GM18508 (cell line): ENCODE measurements around the gene PCGF1.
"Not testable (repeated sequence)": the region's sequence is repeated elsewhere in the genome, so short reads cannot be mapped to it uniquely, and the experiment has no call there.

Experiments used
- ATAC-seq: cut with Tn5 transposase; IDR thresholded peaks from one replicate; pipeline ENCODE4 v1.9.1; 2021; ENCODE audit warnings: moderate number of reproducible peaks; ENCODE audit not compliant: insufficient read depth, unreplicated experiment

The PCGF1 gene

DNA sequence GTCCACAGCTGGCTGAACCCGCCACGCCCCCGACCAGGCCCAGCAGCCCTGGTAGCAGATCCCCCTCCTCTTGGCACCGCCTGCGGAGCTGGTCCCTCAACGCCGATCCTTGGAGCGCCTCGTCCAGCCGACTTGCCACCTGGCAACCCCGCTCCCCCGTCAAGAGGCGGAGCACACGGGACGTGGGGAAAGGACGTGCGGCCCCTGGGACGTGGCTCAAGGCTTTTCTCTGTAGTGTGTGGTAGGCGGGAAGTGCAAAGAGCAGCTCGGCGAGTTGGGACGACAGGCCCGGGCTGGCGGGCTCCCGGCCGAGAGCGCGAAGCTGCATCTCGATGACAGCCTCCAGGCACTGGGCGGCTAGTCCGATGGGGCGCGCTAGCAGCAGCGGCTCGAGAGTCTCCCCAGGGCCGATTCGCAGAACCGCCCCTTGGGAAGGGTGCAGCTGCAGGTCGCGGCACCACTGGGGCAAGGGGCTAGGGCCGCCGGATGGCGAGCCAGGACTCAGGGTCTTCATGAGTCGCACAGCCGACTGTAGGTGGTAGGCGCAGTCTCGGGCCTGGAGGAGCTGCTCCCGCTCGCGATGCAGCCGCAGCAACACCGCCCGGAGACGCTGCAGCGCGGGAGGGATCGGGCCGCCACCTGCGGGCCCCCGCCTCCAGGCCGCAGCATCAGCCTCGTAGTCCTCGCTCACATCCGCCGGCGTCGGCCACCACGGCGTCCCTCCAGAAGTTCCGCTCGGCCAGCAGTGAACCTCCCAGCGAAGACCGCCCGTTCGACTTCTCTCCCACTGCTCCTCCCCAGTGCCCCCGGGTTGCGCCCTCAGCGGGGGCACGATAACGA, 25.3 kb downstream of the PCGF1 start:
- ATAC-seq, result peak; percentile 34

DNA sequence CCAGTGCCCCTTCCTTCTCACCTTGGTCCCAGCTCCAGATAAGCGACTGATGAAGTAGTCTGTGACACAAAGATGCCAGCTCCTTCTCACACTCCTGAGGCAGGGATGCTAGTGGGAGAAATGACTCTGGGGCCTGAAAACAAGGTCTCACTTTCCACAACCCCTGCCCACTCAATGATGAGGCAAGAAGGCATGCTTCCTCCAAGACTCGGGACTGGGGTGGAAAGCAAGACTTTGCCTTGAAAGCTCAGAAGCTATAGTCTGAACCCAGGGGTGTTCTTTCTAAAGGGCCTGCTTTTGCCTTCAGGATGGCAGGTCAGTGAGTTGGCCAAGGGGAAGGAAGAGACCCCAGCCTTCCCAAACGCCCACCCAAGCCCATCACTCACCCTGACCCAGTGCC, 26.1 kb downstream of the PCGF1 start:
- no peak for ATAC-seq

GRCh38 chr2:74474899-74475298, 32.6 kb downstream of the PCGF1 start:
- ATAC-seq, result no peak

DNA sequence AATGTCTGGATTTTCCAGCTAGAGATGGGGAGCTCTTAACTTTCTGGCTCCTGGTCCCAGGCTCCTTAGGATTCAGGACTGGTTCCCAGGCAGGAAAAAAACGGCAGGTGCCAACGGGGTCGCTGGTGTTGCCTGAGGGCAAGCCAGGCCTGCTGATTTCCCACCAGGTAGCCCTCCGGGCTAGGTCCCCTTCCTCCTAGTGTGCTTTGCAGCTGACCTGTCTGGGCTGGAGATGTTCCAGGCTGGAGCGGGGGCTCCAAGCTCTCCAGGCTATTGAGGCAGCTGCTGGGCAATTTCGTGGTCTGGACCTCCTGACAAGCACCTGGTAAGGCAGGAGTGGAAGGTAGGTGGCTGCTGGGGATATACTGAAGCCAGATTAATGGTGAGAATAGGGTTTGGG, 33.0 kb downstream of the PCGF1 start:
- no peak for ATAC-seq

GRCh38 chr2:74472945-74473258, 34.6 kb downstream of the PCGF1 start:
- no peak for ATAC-seq

DNA sequence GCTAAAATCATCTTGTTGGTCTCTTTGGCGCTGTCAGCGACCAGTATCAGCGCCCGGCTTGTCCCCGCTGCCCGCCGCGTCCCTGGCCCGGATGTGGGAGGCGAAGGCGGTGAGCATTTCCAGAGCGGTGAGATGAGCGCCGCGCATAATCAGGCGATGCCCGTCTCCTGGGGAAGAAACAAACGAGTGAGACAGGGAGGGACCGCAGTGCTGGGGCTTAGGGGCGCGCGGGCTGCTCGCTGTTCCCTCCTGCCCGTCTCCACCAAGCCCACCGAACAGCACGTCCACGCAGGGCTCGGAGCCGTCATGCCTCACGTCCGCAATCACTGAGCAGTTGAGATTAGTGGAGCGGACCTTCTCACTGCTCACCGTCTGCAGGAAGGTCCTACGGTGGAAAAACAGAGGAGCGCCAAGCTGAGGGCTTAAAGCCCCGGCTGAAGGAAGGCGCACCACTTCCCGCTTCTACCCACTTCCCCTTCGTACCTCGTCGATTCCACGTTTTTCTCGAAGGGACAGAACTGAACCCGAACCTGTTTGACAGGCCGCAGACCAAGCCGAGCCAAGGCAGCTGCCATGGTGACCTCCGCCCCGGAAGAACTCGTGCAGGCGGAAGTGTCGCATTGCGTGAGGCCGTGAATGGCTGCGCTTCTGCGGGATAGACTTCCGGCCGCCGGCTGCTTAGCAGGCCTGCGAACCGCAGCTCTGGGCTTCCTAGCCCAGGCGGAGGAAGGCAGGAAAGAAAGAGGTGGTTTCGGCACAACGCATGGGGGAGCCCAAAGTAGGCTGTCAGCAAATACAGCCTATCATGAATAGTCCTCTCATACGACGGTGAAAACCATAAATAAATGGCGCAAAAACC, 35.2 kb downstream of the PCGF1 start, which contains the start of gene MRPL53:
MRPL53 (minus strand) TSS at position 595 of the 859 bp plus-strand sequence; CDS start at position 575, 20 bp downstream.
- ATAC-seq, result peak; percentile 58

DNA sequence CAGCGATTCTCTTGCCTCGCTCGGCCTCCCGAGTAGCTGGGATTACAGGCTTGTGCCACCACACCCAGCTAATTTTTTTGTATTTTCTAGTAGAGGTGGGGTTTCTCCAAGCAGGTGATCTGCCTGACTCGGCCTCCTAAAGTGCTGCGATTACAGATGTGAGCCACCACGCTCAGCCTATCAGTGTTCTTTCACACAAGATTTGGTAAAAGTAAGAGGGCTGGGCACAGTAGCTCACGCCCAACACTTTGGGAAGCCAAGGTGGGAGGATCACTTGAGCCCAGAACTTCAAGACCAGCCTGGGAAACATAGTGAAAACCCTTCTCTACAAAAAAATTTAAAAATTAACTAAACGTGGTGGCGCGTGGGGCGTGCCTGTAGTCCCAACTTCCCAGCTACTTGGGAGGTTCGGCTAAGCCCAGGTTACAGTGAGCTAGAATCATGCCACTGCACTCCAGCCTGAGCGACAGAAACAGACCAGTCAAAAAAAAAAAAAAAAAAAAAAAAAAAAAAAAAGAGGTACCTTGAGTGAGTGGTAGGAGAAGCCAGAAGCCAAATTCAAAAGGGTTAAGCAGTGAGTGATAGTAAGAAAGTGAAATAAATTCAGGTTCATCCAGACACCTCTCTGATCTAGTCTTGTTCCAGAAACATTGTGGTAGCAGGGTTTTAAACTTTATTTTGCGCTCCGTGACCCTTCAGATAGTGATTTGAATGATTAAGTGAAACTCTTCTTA, 36.0 kb downstream of the PCGF1 start:
- no peak for ATAC-seq

DNA sequence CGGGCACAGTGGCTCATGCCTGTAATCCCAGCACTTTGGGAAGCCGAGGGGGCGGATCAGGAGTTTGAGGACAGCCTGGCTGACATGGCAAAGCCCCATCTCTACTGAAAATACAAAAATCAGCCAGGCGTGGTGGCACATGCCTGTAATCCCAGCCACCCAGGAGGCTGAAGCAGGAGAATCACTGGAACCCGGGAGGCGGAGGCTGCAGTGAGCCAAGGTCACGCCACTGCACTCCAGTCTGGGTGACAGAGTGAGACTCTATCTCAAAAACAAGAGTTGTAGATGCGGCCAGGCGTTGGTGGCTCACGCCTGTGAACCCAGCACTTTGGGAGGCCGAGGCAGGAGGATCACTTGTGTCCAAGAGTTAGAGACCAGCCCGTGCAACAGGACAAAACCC, 36.8 kb downstream of the PCGF1 start:
- not testable (repeated sequence) for ATAC-seq

DNA sequence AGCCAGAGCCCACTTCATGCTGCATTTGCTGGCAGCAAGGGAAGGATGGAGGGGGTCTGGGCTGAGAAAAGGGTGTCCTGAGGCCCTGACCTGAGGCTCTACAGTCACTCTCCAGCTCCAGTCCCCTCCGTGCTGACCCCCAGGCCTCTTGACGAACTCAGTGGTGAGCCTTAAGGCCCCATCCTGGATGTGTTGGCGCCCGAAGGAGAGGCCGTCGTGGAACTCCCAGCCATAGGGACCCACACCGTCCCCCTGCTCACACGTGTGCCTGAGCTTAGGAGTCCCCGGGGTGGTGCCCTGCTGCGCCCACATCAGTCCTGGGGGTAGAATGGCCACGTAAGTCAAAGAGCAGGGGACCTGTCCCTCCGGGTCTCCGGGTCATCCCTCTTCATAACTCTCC, 43.1 kb downstream of the PCGF1 start:
- no peak for ATAC-seq

GRCh38 chr2:74462786-74463105, 44.7 kb downstream of the PCGF1 start:
- ATAC-seq, result no peak

GRCh38 chr2:74462054-74462785, 45.3 kb downstream of the PCGF1 start:
- no peak for ATAC-seq

- no peak for ATAC-seq
Measured at GRCh38 chr2:74461187-74462053, 46.1 kb downstream of the PCGF1 start.

GRCh38 chr2:74460187-74460586, 47.3 kb downstream of the PCGF1 start:
- not testable (repeated sequence) for ATAC-seq

DNA sequence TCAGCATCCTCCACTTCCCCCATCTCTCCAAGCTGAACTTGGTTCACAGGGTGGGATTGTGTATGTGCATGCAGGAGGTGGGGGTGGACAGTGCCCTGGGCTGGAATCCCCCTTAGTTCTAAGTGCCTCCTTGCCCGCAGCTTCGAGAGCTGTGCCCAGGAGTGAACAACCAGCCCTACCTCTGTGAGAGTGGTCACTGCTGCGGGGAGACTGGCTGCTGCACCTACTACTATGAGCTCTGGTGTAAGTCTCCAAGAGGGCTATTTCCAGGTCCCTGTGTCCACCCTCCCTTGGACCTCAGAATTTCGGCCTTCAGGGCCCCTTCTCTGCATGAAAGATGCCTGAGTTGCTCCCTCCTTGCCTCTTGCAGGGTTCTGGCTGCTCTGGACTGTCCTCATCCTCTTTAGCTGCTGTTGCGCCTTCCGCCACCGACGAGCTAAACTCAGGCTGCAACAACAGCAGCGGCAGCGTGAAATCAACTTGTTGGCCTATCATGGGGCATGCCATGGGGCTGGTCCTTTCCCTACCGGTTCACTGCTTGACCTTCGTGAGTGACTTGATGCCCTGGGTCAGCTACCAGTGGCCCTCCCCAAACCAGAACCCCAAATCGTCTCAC, 47.9 kb downstream of the PCGF1 start:
- ATAC-seq, result not testable (repeated sequence)

GRCh38 chr2:74458938-74459363, 48.5 kb downstream of the PCGF1 start:
- no peak for ATAC-seq

DNA sequence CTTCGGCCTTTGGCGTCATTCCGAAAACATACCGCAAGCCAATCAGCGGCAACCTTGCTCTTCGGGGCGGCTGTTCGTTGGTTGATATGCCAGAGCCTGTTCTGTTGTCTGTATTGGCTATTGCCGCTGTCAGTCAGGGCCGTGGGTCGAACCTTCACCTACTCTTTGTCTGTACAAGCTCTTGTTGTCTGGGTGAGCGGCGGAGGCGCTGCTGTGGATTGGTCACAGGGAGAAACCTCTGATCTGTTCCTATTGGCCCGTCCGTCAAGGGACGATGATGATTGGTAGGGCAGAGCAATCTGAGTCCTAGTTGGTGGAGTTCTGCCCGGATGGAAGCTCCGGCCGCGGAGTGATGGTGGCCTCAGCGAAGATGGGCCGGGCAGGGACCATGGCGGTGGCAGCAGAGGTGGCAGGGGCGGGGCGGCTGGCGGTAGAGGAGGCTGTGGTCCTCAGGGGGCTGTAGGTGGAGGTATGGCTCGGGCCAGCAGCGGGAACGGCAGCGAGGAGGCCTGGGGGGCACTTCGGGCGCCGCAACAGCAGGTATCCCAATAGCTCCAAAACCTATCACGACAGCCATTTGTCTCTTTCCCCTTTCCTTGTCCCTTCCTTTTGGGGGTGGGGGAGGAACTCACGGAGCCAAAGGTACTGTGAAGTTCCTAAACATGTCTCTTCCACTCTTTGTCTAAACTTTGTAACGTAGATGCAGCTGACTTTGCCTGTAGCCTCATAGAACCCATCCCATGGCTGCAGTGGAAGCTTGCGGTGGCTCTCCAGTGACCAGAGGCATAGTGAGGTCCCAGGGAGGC, 49.2 kb downstream of the PCGF1 start, which contains the start of gene WBP1:
WBP1 (plus strand) TSS at position 307 of the 806 bp plus-strand sequence; CDS start at position 472, 165 bp downstream.
- peak; percentile 70 for ATAC-seq

DNA sequence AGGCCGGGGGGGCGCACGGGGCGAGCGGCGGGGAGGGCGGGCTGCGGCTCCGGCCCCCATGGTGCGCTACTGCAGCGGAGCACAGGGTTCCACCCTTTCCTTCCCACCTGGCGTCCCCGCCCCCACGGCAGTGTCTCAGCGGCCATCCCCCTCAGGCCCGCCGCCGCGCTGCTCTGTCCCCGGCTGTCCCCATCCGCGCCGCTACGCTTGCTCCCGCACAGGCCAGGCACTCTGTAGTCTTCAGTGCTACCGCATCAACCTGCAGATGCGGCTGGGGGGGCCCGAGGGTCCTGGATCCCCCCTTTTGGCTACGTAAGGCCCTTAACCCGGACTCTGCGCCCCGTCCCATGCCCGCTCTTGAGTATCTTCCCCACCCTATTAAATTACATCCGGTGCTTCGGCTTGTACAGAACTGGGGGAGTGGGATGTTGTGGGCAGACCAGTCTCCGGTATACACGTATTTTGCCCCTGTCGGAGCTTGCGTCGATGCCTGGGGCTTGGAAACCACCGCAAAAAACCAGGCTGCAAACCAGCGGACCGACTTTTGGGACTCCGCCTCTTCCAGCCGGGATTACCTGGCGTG, 49.9 kb downstream of the PCGF1 start:
- peak; percentile 17 for ATAC-seq
